HUES6 (cell line): ENCODE data around the gene RFX2.
"Not testable (repeated sequence)": the region's sequence is repeated elsewhere in the genome, so short reads cannot be mapped to it uniquely, and the experiment has no call there.

Experiments used
- H3K27ac ChIP-seq: 2 replicates; pipeline ENCODE4 v1.7.0; 2013; ENCODE audit warnings: low read depth, mild to moderate bottlenecking, low read length, inconsistent platforms
- H3K27me3 ChIP-seq: 2 replicates; pipeline ENCODE4 v1.6.1; 2013; ENCODE audit warnings: low read length; ENCODE audit not compliant: control insufficient read depth, insufficient read depth
- H3K36me3 ChIP-seq: 2 replicates; pipeline ENCODE4 v1.6.1; 2013; ENCODE audit warnings: low read length; ENCODE audit not compliant: control insufficient read depth, insufficient read depth
- H3K4me1 ChIP-seq: 2 replicates; pipeline ENCODE4 v1.6.1; 2013; ENCODE audit warnings: low read length; ENCODE audit not compliant: control insufficient read depth, insufficient read depth
- H3K4me3 ChIP-seq: 2 replicates; pipeline ENCODE4 v1.5.1; 2013; ENCODE audit warnings: low read depth, low read length
- H3K9ac ChIP-seq: one replicate; pipeline ENCODE4 v1.6.1; 2013; ENCODE audit warnings: mild to moderate bottlenecking, low read length
- H3K9me3 ChIP-seq: 2 replicates; pipeline ENCODE4 v1.6.1; 2013; ENCODE audit warnings: low read depth, low read length; ENCODE audit not compliant: control insufficient read depth, insufficient read depth

RFX2 gene

DNA sequence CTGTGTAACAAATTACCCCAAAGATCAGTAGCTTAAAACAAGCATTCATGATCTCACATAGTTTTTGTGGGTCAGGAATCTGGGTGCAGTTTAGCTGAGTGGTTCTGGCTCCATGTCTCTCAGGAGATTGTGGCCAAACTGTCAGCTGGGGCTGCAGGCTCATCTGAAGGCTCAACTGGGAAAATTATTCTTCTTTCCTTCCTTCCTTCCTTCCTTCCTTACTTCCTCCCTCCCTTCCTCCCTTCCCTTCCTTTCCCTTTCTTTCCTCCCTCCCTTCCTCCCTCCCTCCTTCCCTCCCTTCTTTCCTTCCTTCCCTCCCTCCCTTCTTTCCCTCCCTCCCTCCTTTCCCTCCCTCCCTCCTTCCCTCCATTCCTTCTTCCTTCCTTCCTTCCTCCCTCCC lies 8.7 kb upstream of the RFX2 start:
- H3K4me1 ChIP-seq: no peaks in the 10 kb centered on the region
- no peaks in the 10 kb centered on the region for H3K27me3 ChIP-seq
- no peak overlapping the region for H3K27ac ChIP-seq
- H3K36me3 ChIP-seq: no peaks in the 10 kb centered on the region
- peaks cover 9% of the 10 kb centered on the region for H3K9me3 ChIP-seq
- H3K4me3 ChIP-seq: no peak overlapping the region
- H3K9ac ChIP-seq: no peak overlapping the region

DNA sequence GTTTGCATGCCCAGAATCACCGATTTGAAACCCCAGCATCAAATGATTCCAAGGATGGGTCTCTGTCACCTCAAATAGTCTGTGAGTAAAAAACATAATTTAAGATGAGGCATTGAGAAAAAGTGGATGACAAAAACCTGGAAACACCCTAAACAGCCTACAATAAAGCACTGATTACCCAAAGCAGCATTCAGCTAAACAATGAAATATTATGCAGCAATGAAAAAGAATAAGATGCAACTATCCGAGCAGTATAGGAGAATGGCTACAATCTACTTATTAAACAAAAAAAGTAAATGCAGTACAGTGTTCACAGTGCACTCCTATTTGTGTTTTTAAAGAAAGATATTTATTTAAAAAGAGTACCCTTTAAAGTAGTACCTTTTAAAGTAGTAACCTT lies 7.7 kb upstream of the RFX2 start:
- Histone ChIP-seq H3K4me3 (no peak overlapping the region), H3K4me1 (no peaks in the 10 kb centered on the region), H3K36me3 (no peaks in the 10 kb centered on the region), H3K9me3 (peaks cover 9% of the 10 kb centered on the region), H3K27me3 (no peaks in the 10 kb centered on the region; the same call in 1 of the 2 replicates), H3K9ac (no peak overlapping the region), H3K27ac (no peak overlapping the region)

DNA sequence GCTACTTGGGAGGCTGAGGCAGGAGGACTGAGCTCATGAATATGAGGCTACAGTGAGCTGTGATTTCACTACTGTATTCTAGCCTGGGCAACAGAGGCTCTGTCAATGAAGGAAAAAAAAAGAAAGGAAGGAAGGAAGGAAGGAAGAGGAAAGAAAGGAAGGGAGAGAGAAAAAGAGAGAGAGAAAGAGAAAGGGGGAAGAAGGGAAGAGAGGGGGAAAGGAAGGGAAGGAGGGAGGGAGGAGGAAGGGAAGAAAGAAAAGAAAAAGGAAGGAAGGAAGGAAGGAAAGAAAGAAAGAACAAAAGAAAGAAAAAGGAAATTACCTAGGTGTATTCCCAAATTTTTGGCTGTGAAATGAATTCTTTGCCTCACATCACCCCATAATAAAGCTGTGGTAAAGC lies 7.2 kb upstream of the RFX2 start:
- Histone ChIP-seq H3K27me3 (no peaks in the 10 kb centered on the region; the same call in 1 of the 2 replicates), H3K4me1 (no peaks in the 10 kb centered on the region), H3K27ac (no peak overlapping the region), H3K36me3 (no peaks in the 10 kb centered on the region), H3K9ac (no peak overlapping the region), H3K4me3 (no peak overlapping the region), H3K9me3 (peaks cover 9% of the 10 kb centered on the region)

DNA sequence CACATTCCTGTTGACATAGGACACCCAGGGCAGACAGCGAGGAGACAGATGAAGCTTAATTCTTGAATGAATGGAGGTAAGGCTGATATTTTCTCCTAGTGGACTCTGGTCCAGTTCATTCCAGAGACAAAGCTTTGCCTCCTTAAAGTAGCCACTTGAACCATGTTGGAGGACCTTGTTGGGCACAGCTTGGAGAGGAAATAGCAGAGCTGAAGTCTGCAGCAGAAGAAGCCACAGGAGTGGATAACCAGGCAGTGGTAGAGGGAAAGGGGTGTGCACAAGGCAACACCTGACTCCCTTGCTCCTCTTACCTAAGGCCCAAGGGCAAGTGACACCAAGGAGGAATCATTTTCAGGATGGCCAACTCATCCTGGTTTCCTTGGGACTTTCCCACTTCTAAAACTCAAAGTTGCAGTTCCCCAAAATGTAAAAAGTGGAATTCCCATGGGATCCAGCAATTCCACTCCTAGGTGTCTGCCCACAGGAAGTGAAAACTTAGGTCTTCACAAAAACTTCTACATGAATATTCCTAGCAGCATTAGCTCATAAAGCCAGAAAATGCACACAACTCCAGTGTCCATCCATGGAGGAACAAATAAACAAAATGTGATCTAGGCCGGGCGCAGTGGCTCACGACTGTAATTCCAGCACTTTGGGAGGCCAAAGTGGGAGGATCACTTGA lies 6.6 kb upstream of the RFX2 start:
- Histone ChIP-seq H3K27me3 (no peaks in the 10 kb centered on the region; the same call in 1 of the 2 replicates), H3K36me3 (no peaks in the 10 kb centered on the region), H3K4me1 (no peaks in the 10 kb centered on the region), H3K9me3 (peaks cover 9% of the 10 kb centered on the region), H3K27ac (no peak overlapping the region), H3K9ac (no peak overlapping the region), H3K4me3 (no peak overlapping the region)

DNA sequence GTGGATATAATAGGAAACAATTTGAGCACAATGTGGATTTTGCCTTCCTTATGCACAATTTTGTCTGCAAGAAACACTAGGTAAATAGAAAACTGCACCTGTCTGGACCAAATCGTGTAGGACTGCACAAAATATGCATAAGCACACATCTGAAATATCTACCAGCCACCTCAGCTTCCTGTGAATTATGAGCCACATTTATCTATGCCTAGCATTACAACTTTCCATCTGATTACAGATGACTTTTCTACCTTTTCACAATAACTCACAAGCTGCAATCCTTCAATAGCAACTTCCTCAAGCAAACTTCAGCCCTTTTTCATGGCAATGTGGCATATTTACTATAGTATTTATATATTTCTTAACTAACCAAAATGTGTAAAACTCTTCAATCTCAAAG lies 5.7 kb upstream of the RFX2 start:
- no peaks in the 10 kb centered on the region; the same call in 1 of the 2 replicates for H3K27me3 ChIP-seq
- peaks cover 9% of the 10 kb centered on the region for H3K9me3 ChIP-seq
- H3K27ac ChIP-seq: no peak overlapping the region
- H3K9ac ChIP-seq: no peak overlapping the region
- H3K36me3 ChIP-seq: no peaks in the 10 kb centered on the region
- no peaks in the 10 kb centered on the region for H3K4me1 ChIP-seq
- no peak overlapping the region for H3K4me3 ChIP-seq

DNA sequence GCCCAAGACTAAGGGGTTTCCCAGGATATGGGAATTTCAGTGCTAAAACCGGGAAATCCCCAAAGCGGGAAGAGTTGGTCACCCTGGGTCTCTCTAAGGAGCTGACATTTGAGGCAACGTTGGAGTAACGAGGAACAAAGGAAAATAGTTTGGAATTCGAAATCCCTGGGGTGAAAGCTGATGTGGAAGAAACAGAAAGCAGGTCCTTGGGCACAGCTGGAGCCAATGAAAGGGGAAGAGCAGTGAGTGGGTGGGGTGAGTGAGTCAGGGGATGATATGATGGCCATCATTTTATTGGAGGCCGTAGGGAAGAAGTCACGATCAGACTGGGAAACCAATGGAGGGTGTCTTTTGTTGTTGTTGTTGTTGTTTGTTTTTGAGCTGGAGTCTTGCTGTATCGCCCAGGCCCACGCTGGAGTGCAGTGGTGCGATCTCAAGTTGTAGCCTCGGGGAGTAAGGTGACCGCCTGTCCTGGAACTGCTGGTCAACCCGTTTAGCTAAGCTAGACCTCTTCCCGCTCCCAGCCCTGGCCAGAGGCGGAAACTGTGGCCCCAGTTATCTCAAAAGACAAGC lies 3.4 kb upstream of the RFX2 start:
- Histone ChIP-seq H3K4me1 (no peaks in the 10 kb centered on the region), H3K27ac (no peak overlapping the region), H3K9ac (no peak overlapping the region), H3K27me3 (peaks cover 14% of the 10 kb centered on the region), H3K4me3 (no peak overlapping the region), H3K36me3 (no peaks in the 10 kb centered on the region), H3K9me3 (peaks cover 4% of the 10 kb centered on the region; the same call in 1 of the 2 replicates)

DNA sequence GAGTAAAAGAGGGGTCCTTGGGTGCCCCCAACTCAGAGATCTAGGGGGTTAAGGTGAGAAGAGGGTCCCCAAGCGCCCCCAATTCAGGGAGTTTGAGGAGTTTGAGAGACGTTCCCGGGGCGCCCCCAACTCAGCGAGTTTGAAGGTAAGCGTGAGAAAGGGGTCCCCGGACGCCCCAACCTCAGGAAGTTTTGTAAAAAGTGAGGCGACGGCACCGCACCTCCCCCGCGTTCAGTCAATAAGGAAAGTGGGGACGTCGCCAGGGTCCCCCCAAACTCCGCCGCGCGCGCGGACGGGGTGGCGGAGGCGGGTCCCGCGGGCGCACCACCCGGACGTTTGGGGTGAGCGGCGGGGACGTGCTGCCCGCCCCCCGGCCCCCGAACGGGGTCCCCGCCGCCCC lies 353 bp downstream of the RFX2 start:
- Histone ChIP-seq H3K9me3 (no peaks in the 10 kb centered on the region), H3K36me3 (no peaks in the 10 kb centered on the region), H3K4me3 (peak overlapping the region; percentile 90), H3K27ac (no peak overlapping the region), H3K27me3 (peaks cover 27% of the 10 kb centered on the region), H3K9ac (no peak overlapping the region), H3K4me1 (no peaks in the 10 kb centered on the region)

DNA sequence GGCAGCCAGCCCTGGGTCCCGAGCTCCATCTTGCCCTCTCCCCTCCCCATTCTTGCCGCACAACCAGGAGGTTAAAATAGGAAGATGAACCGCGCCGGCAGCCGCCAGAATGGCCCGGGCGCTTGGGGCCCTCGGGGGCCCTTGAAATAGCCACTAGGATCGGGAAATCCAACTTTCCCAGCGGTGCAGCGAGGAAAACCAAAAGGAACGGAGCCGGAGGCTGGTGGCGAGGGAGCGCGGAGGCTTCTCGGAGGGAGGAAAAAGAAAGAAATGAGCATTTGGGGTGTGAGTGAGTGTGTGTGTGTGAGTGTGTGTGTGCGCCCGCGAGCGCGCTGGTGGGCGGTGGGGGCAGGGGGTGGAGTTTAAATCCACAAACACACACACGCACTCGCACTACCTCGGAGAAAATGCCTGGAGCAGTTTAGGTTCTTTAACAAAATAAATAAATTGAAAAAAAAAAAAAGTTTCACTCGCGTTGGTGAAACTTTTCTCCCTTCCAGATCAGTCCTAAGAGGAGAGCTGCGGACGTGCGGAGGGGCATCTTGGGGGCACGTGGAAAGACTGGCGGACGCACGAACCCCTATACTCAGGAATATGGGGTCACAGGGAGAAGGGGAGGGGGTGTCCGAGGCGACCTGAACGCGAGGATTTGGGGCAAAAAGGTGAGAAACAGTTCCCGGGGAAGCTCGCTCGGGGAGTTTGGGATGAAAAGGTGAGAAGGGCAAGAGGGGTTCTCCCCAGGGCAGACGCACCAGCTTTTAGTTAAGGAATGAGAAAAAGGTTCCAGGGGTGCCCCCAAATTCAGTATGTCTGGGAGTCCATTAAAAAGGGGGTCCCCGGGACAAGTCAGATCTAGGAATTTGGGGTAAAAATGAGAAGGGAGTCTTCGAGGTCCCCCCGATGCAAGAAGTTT lies 1.3 kb downstream of the RFX2 start:
- Histone ChIP-seq H3K27ac (no peak overlapping the region), H3K36me3 (no peaks in the 10 kb centered on the region), H3K27me3 (peaks cover 27% of the 10 kb centered on the region), H3K4me3 (peak overlapping the region; percentile 90), H3K9me3 (no peaks in the 10 kb centered on the region), H3K4me1 (no peaks in the 10 kb centered on the region), H3K9ac (peak overlapping the region; percentile 6)

DNA sequence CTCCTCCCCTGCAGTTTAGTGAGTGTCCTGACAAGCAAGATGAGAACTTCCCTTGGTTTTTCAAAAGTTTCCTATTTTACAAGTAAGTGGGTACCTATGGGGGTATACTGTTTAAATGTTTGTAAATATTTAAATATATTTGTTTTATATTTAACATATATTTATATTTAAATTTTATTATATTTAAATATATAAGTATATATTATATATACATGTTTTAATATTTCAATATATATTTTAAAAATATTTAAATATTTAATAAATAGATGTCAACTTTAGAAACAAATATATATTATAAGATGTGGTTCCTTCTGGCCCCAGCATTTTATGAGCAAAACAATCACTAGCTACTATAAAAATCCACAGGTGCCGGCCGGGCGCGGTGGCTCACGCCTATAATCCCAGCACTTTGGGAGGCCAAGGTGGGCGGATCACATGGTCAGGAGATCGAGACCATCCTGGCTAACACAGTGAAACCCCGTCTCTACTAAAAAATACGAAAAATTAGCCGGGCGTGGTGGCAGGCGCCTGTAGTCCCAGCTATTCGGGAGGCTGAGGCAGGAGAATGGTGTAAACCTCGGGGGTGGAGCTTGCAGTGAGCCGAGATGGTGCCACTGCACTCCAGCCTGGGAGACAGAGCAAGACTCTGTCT lies 3.5 kb downstream of the RFX2 start:
- H3K27me3 ChIP-seq: peaks cover 27% of the 10 kb centered on the region
- not testable (repeated sequence) for H3K9ac ChIP-seq, H3K27ac ChIP-seq, H3K4me3 ChIP-seq, H3K4me1 ChIP-seq, H3K9me3 ChIP-seq, H3K36me3 ChIP-seq

DNA sequence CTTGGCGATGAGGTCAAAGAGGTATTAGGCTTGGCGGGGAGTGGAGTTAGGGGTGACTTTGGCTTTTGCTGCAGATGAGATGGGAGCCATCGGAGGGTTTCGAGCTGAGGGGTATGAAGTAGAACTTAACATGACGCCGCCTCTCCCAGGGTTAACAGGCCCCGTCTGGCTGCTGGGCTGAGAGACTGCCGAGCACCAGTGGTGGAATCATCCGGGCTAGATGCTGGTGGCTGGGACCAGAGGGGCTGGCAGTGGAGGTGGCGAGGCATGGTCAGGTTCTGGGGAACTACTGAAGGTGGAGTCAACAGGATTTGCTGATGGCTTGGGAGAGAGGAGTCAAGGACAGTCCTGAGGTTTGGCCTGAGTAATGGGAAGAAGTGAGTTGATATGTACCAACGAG lies 4.9 kb downstream of the RFX2 start:
- no peak overlapping the region for H3K4me3 ChIP-seq
- no peaks in the 10 kb centered on the region for H3K9me3 ChIP-seq
- no peak overlapping the region for H3K27ac ChIP-seq
- peaks cover 27% of the 10 kb centered on the region for H3K27me3 ChIP-seq
- H3K4me1 ChIP-seq: peaks cover under 1% of the 10 kb centered on the region; the same call in 1 of the 2 replicates
- no peaks in the 10 kb centered on the region for H3K36me3 ChIP-seq
- no peak overlapping the region for H3K9ac ChIP-seq
